HG03060 (cell line): ENCODE measurements around the gene TMEM266.

ENCODE experiments used
- ATAC-seq: cut with Tn5 transposase; IDR thresholded peaks from one replicate; pipeline ENCODE4 v1.9.1; 2021; ENCODE audit warnings: low read depth, moderate number of reproducible peaks; ENCODE audit not compliant: unreplicated experiment

TMEM266 gene

DNA sequence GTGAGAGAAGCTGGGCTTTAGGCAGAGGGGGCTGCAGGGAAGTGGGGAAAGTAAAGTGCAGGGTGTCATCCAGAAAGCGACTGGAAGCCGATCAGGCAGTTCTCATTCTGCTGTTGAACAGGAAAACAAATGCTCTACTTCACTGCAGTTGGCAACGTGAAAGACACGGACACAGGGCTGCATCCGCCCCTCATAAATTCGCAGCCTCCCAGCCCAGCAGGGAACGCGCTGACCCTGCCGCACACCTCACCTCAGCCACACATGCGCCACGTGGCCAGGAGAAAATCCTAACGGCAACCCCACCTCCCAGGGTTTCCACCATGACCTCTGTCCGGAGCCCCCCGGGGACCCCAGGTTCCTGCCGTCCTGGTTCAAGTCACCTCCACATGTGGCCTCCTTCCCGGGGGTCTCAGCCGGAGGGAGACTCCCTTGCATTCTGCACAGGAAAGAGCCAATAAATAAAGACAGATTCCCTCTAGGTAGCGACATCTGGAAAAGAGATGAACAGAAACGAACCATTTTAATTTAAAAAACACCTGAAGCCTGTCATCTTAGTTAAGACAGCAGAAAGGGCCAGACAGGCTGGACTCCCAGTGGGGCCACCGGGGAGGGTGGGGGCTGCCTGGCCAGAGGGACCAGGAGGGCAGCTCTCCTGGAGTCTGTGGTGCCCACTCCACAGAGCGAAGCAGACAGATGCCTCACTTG is 118.7 kb downstream of the TMEM266 start:
- ATAC-seq, result no peak

DNA sequence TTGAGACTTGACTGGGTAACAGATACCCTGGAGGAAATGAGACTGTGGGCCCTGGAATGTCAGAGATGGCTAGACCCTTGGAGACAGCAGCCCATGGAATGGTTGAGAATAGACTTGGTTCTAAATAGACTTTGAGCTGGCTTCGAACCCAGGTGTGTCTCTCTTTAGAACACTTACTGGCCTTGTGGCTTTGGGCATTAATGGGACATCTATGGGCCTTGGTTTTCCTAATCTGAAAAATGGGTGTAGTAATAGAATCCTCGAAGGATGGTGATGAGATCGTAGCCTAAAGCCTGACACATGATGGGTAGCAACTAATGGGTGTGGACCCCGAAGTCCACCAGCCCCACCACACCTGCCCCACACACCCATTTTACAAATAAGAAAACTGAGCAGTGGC is 119.2 kb downstream of the TMEM266 start:
- ATAC-seq, result no peak

DNA sequence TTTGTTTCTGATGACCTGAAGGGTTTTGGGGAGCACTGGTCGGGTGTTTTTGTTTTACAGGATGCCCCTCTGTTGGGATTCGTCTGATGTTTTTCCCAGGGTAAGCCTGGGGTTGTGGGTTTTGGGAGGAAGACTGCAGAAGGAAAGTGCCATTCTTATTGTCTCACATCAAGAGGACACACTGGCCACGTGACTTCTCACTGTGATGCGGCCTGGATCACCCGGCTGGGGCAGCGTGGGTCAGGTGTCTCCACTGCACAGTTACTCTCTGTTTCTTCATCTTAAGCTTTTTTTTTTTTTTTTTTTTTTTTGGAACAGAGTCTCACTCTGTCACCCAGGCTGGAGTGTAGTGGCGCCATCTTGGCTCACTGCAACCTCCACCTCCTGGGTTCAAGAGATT is 120.5 kb downstream of the TMEM266 start:
- ATAC-seq, result no peak

DNA sequence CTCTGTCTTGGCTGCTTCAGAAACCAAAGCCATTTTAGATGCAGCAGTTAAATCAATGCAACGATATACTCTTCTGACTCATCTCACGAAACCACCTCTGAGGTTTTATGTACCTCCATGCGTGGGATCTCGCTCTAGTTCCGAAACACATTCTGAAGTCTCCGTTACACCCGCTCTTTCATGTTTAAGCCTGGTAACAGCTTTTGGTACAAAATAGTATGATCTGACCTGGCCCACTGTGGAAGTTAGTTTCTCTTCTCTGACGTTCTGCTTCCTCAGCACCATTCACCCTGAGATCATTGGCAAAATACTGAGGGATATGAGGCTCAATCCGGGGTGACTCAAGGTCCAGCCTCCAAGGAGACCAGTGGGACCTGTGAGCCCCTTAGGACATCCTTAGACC is 121.9 kb downstream of the TMEM266 start:
- ATAC-seq, result peak; percentile 65

DNA sequence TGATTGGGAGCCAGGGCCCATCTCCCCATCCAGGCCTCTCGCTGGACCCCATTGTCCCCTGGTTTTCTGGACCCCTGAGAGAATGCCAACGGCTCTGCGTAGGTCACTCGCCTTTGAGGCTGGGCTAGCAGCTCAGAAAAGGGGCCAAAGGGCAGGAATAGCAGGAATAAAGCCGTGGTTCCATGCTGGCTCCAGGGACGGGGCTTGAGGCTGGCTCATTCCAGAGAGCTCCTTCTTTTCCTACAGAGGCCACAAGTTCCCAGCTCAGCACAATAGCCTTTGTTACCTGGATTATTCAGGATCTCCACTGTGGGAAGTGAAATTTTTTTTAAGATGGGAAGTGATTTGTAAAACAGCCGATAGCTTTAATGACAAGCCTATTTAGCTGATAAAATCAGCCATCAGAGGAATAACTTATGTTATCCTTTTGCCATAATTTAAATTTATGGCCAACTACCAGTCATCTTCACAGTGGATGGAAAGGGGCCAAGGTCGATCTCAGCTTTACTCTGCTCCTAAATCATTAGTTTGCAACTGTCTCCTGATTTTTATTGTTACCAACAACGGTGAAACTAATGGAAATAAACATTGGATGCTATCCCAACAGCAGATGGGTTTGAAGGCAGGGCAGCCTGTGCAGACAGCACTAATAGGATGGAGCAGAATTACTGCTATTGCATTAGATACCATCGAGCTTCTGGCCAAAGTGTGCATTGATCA is 124.3 kb downstream of the TMEM266 start:
- ATAC-seq, result no peak

DNA sequence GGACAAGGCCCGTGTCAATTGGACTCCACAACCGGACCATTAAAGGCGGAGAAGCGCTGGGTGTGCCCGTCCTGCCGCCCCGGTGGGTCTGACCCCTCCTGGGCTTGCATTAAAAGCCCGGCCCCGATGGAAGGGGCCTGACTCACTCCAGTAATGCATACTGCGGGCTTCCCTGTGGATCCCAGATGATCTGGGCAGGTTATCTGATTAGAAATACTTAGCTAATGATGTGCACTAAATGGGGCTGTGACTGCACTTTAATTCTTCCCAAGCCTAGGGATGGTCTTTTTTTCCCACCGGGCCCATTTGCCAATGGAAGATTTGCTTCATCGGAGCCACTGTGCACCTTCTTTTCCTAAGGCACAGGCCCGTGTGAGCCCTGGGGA is 124.9 kb downstream of the TMEM266 start:
- ATAC-seq, result no peak

DNA sequence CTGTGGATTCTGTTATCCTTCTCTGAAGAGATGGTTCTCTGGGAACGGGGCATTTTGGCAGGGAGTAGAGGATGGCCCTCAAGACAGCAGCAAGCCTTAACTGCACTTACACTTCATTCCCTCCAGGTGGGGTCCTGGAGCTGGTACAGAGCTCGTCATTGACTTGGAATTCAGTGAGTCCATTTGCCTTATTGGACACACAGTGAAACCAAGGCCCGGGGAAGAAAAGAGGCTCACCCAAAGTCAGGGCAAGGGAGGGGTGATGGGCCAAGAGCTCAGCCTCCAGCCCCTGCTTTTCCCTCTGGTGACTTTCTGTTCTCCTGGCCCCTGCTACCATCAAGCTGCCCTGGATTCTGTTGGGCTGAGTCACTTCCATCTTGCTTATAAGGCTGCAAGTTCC is 125.9 kb downstream of the TMEM266 start:
- no peak for ATAC-seq

DNA sequence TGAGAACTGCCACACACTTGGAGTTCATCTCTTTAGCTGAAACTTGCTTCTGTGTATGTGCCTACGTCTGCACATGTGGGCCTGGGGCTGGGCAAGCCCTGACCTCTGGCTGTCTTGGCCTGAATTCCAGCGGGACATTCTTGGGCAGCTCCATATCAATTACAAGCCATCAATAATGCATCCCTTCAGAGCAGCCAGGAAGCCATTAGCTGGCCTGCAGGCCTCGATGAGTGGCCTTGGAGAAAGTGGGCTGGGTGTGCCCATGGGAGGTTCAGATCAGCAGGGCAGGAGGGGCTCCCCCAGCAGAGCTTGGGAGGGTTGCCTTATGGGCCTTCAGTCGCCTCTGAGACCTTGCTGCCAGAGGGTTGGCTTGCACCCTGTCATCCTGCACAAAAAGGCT is 127.4 kb downstream of the TMEM266 start:
- ATAC-seq, result no peak

DNA sequence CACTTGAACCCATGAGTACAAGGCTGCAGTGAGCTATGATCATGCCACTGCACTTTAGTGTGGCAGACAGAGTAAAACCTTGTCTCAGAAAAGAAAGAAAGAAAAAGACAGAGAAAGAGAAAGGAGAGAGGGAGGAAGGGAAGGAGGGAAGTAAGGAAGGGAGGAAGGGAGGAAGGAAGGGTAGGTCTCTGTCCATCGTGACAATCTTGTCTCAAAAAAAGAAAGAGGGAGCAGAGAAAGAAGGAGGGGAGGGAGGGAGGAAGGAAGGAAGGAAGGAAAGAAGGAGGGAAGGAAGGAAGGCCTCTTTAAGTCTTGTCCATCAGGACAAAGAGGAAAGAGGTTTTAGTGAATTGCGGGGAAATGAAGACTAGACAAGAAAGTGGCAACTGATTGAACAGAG is 129.3 kb downstream of the TMEM266 start:
- ATAC-seq, result no peak

DNA sequence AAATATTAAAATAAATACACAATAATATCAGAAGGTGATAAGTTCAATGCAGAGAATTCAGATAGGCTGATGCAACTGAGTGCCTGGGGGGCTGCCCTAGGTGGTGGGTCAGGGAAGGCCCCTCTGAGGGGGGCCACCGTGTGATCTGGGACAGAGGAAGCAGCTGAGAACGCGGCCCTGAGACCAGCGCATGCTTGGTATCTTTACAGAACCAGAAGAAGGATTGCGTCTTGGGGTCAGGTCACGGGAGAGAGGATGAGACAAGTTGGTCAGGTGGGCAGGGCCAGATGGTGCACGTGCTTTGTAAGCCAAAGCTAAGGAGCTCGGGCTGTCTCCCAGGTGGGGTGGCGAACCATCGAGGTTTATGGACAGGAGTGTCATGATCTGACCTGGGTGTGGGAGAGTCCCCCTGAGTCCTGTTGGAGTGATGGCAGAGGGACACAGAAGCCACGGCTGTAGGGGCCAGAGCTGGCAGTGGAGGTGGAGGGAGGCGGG is 130.3 kb downstream of the TMEM266 start:
- ATAC-seq, result no peak

DNA sequence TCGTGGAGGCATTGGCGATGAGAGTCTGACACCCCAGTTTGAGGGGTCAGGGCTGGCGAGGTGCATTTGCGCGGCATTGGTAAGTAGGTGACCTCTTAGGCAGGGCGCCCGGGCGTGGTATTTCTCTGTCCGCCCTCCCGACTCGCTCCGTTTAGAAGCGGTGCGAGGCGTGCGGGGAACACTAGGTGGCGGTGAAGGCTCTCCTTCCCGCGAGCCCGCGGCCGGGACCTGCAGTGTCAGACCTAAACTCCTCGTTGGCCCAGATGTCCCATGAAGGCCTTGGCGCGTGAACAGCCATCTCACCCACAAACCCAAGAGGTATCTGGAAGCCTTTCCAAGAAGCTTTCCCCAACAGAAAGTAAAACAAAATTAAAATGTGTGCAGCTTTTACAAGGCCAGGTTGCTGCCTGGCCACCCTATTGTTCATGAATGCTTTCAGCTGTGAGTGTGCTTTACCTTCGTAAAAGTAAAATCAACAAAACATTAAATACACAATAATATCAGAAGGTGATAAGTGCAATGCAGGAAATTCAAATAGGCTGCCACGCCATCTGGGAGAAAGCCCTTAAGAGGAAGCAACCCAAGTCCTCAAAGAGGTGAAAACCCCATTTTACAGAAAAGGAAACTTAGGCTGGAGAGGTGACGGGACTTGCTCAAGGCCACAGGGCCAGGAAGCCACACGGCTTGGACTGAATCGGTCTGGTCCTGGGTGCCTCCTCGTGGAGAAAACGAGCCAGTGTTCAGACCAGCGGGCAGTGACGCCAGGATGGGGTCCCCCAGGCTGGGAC is 131.2 kb downstream of the TMEM266 start:
- ATAC-seq, result no peak

DNA sequence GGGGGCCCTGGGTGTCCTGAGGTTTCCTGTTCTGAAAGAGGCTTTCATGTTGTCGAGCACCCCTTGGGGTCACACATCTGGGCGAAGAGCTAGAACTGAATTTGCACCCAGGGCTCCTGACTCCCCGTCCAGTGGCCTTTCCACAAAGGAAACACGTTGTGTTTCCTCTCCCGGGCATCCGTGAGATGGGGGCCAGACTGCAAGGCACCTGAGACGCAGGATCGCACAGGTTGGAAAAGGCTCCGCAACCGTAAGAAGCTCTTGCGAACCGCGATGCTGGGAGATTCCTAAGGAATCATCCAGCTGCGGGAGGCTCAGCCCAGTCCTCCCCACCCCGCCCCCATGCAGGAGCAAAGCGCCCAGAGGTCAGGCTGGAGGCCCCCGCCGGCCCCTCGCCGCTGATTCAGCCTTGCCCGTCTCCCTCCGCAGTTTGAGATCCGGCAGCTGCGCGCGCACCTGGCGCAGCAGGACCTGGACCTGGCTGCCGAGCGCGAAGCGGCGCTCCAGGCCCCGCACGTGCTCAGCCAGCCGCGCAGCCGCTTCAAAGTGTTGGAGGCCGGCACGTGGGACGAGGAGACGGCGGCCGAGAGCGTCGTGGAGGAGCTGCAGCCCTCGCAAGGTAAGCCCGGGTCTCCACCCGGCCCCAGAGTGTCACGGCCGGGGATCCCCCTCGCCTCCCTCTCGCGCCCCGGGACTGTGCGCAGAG is 131.9 kb downstream of the TMEM266 start:
- ATAC-seq, result no peak

DNA sequence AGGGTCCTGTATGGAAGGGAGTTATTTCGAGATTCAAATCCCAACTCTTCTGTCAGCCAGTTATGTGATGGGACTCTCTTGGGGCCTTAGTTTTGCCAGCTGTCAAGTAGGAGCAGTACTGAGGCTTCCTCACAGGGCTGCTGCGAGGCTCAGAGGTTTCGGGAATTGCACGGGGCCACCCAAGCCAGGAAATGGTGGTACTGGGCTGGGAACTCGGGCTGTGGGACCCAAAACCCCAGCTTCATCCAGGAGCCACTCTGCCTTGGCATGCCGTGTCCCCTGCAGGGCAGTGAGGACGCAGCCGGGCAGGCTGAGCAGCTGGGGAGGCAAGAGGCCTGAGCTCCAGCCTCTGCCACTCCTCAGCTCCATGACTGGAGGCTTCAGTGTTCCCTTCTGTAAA is 132.9 kb downstream of the TMEM266 start:
- no peak for ATAC-seq

DNA sequence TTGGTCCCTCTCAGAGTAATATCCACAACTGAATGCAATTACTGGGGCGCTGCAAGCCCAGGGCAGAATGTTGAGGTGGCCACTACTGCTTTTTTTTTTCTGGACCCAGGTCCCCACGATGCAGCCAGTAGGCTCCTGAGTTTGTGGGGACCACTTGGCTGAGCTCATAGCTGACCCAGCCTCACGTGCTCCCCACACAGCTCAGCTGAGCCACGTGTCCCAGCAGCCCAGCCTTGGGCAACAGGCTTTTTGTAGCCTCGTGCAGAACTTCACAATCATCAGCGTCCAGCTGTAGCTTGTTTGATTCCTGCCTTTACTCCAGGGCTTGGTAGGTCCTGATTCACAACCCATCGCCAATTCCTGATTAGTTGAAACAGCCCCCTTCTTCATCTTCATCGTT is 134.1 kb downstream of the TMEM266 start:
- no peak for ATAC-seq

DNA sequence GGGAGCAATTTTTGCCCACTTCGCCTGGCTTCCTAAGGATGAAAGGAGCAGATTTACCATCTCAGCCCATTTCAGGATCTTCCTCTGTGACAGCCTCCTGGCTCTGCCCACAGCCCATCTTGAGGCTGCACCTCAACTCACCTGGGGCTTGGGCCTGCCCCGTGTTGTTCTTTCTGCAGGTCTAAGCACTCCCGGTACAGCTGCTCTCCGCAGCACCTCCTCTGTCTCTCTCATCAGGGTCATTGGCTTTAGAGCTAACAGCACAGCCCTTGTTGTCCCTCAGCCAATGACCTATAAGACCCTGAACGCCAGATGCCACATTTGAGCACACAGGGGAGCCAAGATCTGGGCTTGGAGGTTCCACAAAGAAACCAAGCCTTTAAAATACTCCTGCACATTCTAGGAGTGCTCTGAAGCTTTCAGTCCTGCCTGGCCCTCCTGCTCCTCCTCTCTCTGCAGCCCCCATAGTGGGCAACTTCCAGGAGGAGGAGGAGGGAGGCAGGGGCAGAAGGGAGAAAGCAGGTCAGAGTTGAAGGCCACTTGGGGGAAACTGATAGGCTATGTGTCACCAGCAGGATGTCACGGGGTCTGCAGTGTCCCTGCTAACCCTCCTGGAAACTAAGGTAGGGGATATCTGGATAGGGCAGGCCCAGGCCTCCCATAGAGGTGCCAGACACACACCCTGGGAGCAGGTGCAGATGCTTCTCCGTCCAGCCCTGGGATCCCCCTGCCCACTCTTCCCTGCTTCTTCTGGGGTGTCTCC is 135.9 kb downstream of the TMEM266 start:
- no peak for ATAC-seq

DNA sequence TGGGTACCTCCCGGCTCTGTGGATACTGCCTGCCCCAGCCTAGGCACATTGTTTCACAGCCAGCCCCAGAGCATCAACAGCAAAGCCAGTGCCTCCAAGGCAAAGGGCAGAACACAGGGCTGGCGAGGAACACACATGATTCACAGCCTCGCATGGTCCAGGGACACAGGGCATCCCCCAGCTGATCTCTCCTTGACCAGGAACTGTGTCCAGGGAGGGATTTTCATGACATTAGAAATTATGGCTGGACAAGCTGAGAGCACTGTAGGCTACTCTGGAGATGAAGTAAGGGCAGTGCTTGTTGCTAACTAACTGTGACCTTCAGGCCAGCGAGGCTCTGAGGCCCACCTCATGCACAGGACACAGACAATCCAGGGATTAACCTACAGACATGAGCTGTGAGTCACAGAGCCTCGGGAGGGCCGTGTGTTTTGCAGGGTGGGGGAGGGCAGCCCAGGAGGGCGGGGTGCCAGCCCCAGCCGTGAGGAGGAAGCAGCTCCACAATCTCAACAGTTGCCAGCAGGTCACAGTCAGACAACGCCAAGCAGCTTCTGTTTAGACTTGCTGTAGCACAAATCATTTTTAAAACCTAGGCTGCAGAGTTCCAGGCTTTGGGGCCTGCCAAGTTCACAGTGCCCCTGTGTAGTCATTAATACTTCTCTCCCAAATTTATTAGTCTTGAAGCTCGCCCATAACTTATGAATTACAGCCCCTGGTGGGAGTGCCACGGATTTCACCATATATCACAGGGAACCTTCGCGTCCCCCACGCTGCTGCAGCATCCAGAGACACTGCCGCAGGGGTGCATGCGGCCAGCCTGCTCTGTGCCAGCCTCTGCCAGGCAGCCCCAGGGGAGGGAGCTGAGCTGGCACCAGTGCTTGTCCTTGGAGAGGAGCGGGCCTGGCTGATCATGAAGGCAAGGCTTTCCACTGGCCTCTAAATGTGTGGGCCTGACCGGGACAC is 136.8 kb downstream of the TMEM266 start:
- no peak for ATAC-seq

DNA sequence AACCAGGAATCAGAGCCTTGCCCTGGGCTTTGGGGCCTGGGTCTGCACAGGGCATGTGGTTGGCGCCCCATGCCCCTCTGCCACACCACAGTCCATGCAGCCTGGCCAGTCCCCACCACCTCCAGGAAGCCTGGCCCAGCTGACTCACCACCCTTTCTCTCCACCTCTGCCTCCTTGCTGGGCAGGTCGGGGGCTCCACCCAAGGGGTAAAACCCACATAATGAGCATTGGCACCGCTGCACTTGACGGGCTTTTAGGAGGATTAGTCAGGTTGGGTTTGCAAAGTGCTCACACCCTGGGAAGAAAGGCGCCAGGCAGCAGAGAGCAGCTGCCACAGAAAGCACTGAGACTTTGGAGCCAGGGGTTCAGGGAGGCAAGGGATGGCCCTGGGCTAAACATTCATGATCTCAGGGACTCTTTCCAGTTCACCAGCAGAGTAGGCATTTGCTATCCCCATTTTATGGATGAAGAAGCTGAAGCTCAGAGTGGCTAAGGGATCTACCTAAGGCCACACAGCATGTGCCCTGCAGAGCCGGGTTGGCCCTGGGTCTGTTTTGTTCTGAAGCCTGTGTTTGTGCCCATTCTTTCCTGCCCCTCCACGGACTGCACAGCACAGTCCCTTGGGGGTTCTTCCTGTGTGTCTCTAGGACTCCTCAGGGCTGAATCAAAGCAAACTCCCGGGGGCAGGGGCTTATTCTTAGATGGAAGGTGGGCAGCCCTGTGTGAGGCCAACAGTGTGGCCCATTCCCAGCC is 138.1 kb downstream of the TMEM266 start:
- no peak for ATAC-seq

DNA sequence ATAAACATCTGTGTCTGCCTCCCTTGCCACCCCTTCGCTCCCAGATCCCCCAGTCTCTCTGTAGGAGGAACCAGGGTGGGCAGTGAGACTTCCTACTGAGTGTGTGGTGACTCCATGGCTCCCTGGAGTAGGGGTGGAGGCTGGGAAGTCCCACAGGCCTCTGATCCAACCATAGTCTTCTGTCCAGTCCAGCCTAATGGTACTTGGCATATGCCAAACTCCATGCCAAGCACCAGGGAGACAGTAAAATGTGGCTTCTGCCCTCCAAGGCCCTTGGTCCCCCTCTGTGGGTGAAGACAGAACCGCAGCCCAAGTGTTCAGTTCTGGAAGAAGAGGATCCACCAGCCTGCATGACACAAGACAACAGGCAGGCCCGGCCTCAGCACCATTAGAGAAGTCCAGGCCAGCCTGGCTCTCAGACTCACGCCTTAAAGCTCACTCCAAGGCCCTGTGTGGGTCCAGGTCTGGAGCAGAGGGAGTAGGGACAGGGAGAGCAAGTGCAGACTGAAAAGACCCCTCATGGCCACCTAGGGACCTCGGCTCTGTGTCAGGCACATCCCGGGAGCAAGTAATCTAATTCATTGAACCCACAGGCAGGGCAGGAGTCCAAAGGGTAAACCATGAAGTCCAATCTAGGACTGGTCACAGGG is 138.8 kb downstream of the TMEM266 start:
- ATAC-seq, result no peak
